Activated naive CD4-positive, alpha-beta T cell treated with anti-CD3 and anti-CD28 coated beads for 36 hours (primary cell): ENCODE results near the gene ZMYND10. TPM values are rescaled to one million over a fixed set of nuclear protein-coding genes. Genes with fewer than 3 reads are reported as not detected.

Experiments
- CTCF ChIA-PET: fragments of 350-600 bp; sonication (Branson Sonifier 250); formaldehyde crosslinking; loops from one replicate; lab custom pipeline; 2021; ENCODE audit warnings: antibody characterized with exemption; lab: Charles Lee
- DNase-seq: peaks from one replicate; pipeline ENCODE4 v3.0.0-alpha.2; 2020
- H3K27ac Mint-ChIP-seq: one replicate; pipeline ENCODE4 v1.8.0; 2021; ENCODE audit warnings: mild to moderate bottlenecking, mixed read lengths
- H3K27me3 Mint-ChIP-seq: one replicate; pipeline ENCODE4 v1.8.0; 2021; ENCODE audit warnings: low read depth, mixed read lengths
- H3K36me3 Mint-ChIP-seq: one replicate; pipeline ENCODE4 v1.8.0; 2021; ENCODE audit warnings: low read depth, mixed read lengths
- H3K4me1 Mint-ChIP-seq: one replicate; pipeline ENCODE4 v1.8.0; 2021; ENCODE audit warnings: low read depth, mixed read lengths
- H3K4me3 Mint-ChIP-seq: one replicate; pipeline ENCODE4 v1.8.0; 2021; ENCODE audit warnings: mild to moderate bottlenecking, moderate library complexity, mixed read lengths
- H3K9me3 Mint-ChIP-seq: one replicate; pipeline ENCODE4 v1.8.0; 2021; ENCODE audit warnings: mixed read lengths
- intact Hi-C: fragments of 100-400 bp; cut with micrococcal nuclease; formaldehyde crosslinking; loops from one replicate; pipeline ENCODE4 v1.15.1; 2023
- total RNA-seq, 2 experiments: library from RNA; stranded (reverse); gene quantifications; one replicate each; pipeline ENCODE4 v1.2.3, GENCODE V29; 2021

ZMYND10 gene
- total RNA-seq, 2 experiments from 2014 or later = 0.54 to 0.57 TPM

GRCh38 chr3:50380405-50381085 lies 35.0 kb upstream of the ZMYND10 start:
- no peaks in the 10 kb centered on the region for H3K27me3 Mint-ChIP-seq
- no peaks in the 10 kb centered on the region for H3K36me3 Mint-ChIP-seq
- H3K4me3 Mint-ChIP-seq = no peak overlapping the region
- CTCF ChIA-PET = interaction anchor here (1.1 kb wide), 1 partner anchor 162 kb away, joined by 3 read pairs; no protein-coding TSS in a partner anchor
- no peaks in the 10 kb centered on the region for H3K9me3 Mint-ChIP-seq
- DNase-seq = no peak
- intact Hi-C loops = no loop called here
- H3K4me1 Mint-ChIP-seq = no peaks in the 10 kb centered on the region
- H3K27ac Mint-ChIP-seq = no peak overlapping the region

GRCh38 chr3:50378757-50379156 lies 33.2 kb upstream of the ZMYND10 start:
- DNase-seq = no peak
- CTCF ChIA-PET = no interaction called here

GRCh38 chr3:50378024-50378423 lies 32.5 kb upstream of the ZMYND10 start:
- CTCF ChIA-PET = no interaction called here
- intact Hi-C loops = no loop called here
- no peak for DNase-seq
- no peaks in the 10 kb centered on the region for H3K9me3 Mint-ChIP-seq
- H3K27me3 Mint-ChIP-seq = no peaks in the 10 kb centered on the region
- peaks cover 4% of the 10 kb centered on the region for H3K4me1 Mint-ChIP-seq
- no peak overlapping the region for H3K27ac Mint-ChIP-seq
- H3K36me3 Mint-ChIP-seq = no peaks in the 10 kb centered on the region
- no peak overlapping the region for H3K4me3 Mint-ChIP-seq

More at GRCh38 chr3:50378757-50379156, 33.2 kb upstream of the ZMYND10 start:
- intact Hi-C loops = no loop called here
- Mint-ChIP-seq H3K27me3 (no peaks in the 10 kb centered on the region), H3K9me3 (no peaks in the 10 kb centered on the region), H3K4me1 (no peaks in the 10 kb centered on the region), H3K4me3 (no peak overlapping the region), H3K36me3 (no peaks in the 10 kb centered on the region), H3K27ac (no peak overlapping the region)

GRCh38 chr3:50375258-50375931 lies 29.9 kb upstream of the ZMYND10 start:
- Mint-ChIP-seq H3K27me3 (no peaks in the 10 kb centered on the region), H3K36me3 (no peaks in the 10 kb centered on the region), H3K9me3 (no peaks in the 10 kb centered on the region), H3K4me3 (no peak overlapping the region), H3K27ac (no peak overlapping the region), H3K4me1 (peaks cover 12% of the 10 kb centered on the region)
- CTCF ChIA-PET = no interaction called here
- intact Hi-C loops = no loop called here
- DNase-seq = no peak

GRCh38 chr3:50374363-50375257 lies 29.1 kb upstream of the ZMYND10 start:
- H3K4me1 Mint-ChIP-seq = peaks cover 12% of the 10 kb centered on the region
- CTCF ChIA-PET = no interaction called here
- no peaks in the 10 kb centered on the region for H3K36me3 Mint-ChIP-seq

GRCh38 chr3:50373146-50374051 lies 27.9 kb upstream of the ZMYND10 start:
- H3K9me3 Mint-ChIP-seq = no peaks in the 10 kb centered on the region
- no peak overlapping the region for H3K4me3 Mint-ChIP-seq
- H3K36me3 Mint-ChIP-seq = no peaks in the 10 kb centered on the region
- H3K27ac Mint-ChIP-seq = no peak overlapping the region
- DNase-seq = no peak
- intact Hi-C loops = no loop called here
- peaks cover 12% of the 10 kb centered on the region for H3K4me1 Mint-ChIP-seq
- CTCF ChIA-PET = no interaction called here
- no peaks in the 10 kb centered on the region for H3K27me3 Mint-ChIP-seq

More at GRCh38 chr3:50374363-50375257, 29.1 kb upstream of the ZMYND10 start:
- Mint-ChIP-seq H3K27ac (no peak overlapping the region), H3K9me3 (no peaks in the 10 kb centered on the region), H3K4me3 (no peak overlapping the region), H3K27me3 (no peaks in the 10 kb centered on the region)
- no peak for DNase-seq
- intact Hi-C loops = no loop called here

- Mint-ChIP-seq H3K4me1 (peaks cover 15% of the 10 kb centered on the region), H3K36me3 (no peaks in the 10 kb centered on the region), H3K4me3 (no peak overlapping the region), H3K27ac (no peak overlapping the region), H3K9me3 (no peaks in the 10 kb centered on the region), H3K27me3 (no peaks in the 10 kb centered on the region)
- intact Hi-C loops = no loop called here
- no peak for DNase-seq
- CTCF ChIA-PET = no interaction called here
These were observed 26.8 kb upstream of the ZMYND10 start for GRCh38 chr3:50372349-50372748.

- Mint-ChIP-seq H3K27ac (no peak overlapping the region), H3K9me3 (no peaks in the 10 kb centered on the region), H3K27me3 (no peaks in the 10 kb centered on the region), H3K4me1 (peaks cover 19% of the 10 kb centered on the region), H3K4me3 (no peak overlapping the region), H3K36me3 (no peaks in the 10 kb centered on the region)
- CTCF ChIA-PET = interaction anchor here (1.1 kb wide), 1 partner anchor 171 kb away, joined by 7 read pairs; no protein-coding TSS in a partner anchor
- intact Hi-C loops = no loop called here
- no peak for DNase-seq
These were observed 25.7 kb upstream of the ZMYND10 start for GRCh38 chr3:50371133-50371685.

- Mint-ChIP-seq H3K27ac (no peak overlapping the region), H3K27me3 (no peaks in the 10 kb centered on the region), H3K4me3 (no peak overlapping the region), H3K9me3 (no peaks in the 10 kb centered on the region), H3K36me3 (no peaks in the 10 kb centered on the region), H3K4me1 (peaks cover 25% of the 10 kb centered on the region)
- intact Hi-C loops = no loop called here
- no peak for DNase-seq
- CTCF ChIA-PET = interaction anchor here (1.1 kb wide), 1 partner anchor 172 kb away, joined by 7 read pairs; no protein-coding TSS in a partner anchor
These were observed 25.1 kb upstream of the ZMYND10 start for GRCh38 chr3:50370594-50370993.

GRCh38 chr3:50369012-50369670 lies 23.6 kb upstream of the ZMYND10 start:
- no peaks in the 10 kb centered on the region for H3K36me3 Mint-ChIP-seq
- CTCF ChIA-PET = no interaction called here
- no peak overlapping the region for H3K27ac Mint-ChIP-seq
- DNase-seq = no peak
- peaks cover 28% of the 10 kb centered on the region for H3K4me1 Mint-ChIP-seq
- intact Hi-C loops = no loop called here
- no peaks in the 10 kb centered on the region for H3K9me3 Mint-ChIP-seq
- H3K4me3 Mint-ChIP-seq = no peak overlapping the region
- no peaks in the 10 kb centered on the region for H3K27me3 Mint-ChIP-seq

GRCh38 chr3:50365842-50366220 lies 20.3 kb upstream of the ZMYND10 start:
- CTCF ChIA-PET = interaction anchor here (0.8 to 1.1 kb wide), 4 partner anchors 16 to 184 kb away, joined by 3 read pairs; partner anchors contain the start of genes CYB561D2 and NPRL2
- H3K4me1 Mint-ChIP-seq = peaks cover 16% of the 10 kb centered on the region
- peak overlapping the region; percentile 79 for H3K4me3 Mint-ChIP-seq
- peak overlapping the region; percentile 50 for H3K27ac Mint-ChIP-seq
- H3K36me3 Mint-ChIP-seq = no peaks in the 10 kb centered on the region
- H3K9me3 Mint-ChIP-seq = no peaks in the 10 kb centered on the region
- H3K27me3 Mint-ChIP-seq = no peaks in the 10 kb centered on the region
- intact Hi-C loops = loop anchor here (1.0 kb wide), 1 partner anchor 16 kb away; the partner anchor contains the start of genes CYB561D2 and NPRL2
- DNase-seq = no peak
